IPS-20b (cell line): ENCODE measurements around the gene VPS13D.

Experiments used
- H3K27ac ChIP-seq: one replicate; pipeline ENCODE4 v1.5.1; 2013; ENCODE audit warnings: low read length
- H3K27me3 ChIP-seq: 2 replicates; pipeline ENCODE4 v1.6.1; 2013; ENCODE audit warnings: mild to moderate bottlenecking, low read length, inconsistent platforms; ENCODE audit not compliant: insufficient read depth
- H3K36me3 ChIP-seq: 2 replicates; pipeline ENCODE4 v1.6.1; 2013; ENCODE audit warnings: low read depth, mild to moderate bottlenecking, inconsistent platforms, low read length, moderate library complexity; ENCODE audit not compliant: insufficient read depth
- H3K4me1 ChIP-seq: 2 replicates; pipeline ENCODE4 v1.6.1; 2013; ENCODE audit warnings: mild to moderate bottlenecking, control low read depth, inconsistent platforms, low read length, moderate library complexity; ENCODE audit not compliant: insufficient read depth
- H3K4me3 ChIP-seq: 2 replicates; pipeline ENCODE4 v1.5.1; 2013; ENCODE audit warnings: mild to moderate bottlenecking, low read length, inconsistent platforms
- H3K9ac ChIP-seq: 2 replicates; pipeline ENCODE4 v1.6.1; 2013; ENCODE audit warnings: low read depth, mild to moderate bottlenecking, inconsistent platforms, low read length, moderate library complexity
- H3K9me3 ChIP-seq: 2 replicates; pipeline ENCODE4 v1.6.1; 2013; ENCODE audit warnings: mild to moderate bottlenecking, low read depth, low read length, inconsistent platforms; ENCODE audit not compliant: insufficient read depth

VPS13D gene

DNA sequence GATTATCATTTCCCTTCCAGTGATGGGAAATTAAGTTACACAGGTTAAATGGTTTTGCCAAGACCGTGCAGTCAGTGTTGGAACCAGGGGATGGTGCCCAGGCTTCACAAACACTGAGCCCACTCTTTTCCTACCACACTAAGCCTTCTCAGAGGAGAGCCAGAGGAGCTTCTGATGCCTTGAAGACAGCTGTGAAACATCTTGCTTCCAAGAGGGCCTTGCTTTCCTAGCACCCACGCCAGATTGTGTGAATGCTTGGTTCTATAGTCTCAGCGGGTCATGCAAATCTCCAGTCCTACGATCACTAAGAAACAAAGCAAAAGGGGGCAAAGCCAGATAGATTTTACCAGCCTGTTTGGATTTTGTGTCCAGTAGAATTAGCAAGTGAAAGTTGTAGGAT is 200.7 kb downstream of the VPS13D start:
- no peak overlapping the region for H3K9ac ChIP-seq
- H3K36me3 ChIP-seq, result no peaks in the 10 kb centered on the region
- H3K4me3 ChIP-seq, result no peak overlapping the region
- no peaks in the 10 kb centered on the region for H3K9me3 ChIP-seq
- no peak overlapping the region for H3K27ac ChIP-seq
- H3K27me3 ChIP-seq, result no peaks in the 10 kb centered on the region
- H3K4me1 ChIP-seq, result 0 out of 2 replicates have a peak, but pooled peaks cover 3% of the 10 kb centered on the region

DNA sequence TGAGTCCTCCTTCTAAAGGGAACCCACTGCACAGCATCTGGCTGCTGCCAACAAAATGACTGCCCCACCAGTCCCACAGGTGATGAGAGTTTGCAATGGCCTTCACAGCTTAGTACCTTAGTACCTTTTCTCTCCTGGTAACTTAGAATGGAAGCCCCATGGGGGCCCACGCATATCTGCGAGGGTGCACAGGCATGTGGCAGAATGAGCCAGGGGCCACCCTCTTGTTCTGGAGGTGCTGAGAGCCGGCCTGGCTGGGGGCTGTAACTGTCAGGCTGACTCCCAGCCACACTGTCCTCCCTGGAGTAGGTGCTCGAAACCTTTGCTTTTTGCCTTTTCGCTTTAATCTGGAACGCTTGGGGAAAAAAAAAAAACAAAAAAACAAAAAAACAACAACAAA is 203.1 kb downstream of the VPS13D start:
- H3K36me3 ChIP-seq, result no peaks in the 10 kb centered on the region
- H3K27me3 ChIP-seq, result no peaks in the 10 kb centered on the region
- H3K27ac ChIP-seq, result no peak overlapping the region
- H3K4me3 ChIP-seq, result no peak overlapping the region
- no peak overlapping the region for H3K9ac ChIP-seq
- no peaks in the 10 kb centered on the region for H3K9me3 ChIP-seq
- H3K4me1 ChIP-seq, result 0 out of 2 replicates have a peak, but pooled peaks cover 3% of the 10 kb centered on the region

DNA sequence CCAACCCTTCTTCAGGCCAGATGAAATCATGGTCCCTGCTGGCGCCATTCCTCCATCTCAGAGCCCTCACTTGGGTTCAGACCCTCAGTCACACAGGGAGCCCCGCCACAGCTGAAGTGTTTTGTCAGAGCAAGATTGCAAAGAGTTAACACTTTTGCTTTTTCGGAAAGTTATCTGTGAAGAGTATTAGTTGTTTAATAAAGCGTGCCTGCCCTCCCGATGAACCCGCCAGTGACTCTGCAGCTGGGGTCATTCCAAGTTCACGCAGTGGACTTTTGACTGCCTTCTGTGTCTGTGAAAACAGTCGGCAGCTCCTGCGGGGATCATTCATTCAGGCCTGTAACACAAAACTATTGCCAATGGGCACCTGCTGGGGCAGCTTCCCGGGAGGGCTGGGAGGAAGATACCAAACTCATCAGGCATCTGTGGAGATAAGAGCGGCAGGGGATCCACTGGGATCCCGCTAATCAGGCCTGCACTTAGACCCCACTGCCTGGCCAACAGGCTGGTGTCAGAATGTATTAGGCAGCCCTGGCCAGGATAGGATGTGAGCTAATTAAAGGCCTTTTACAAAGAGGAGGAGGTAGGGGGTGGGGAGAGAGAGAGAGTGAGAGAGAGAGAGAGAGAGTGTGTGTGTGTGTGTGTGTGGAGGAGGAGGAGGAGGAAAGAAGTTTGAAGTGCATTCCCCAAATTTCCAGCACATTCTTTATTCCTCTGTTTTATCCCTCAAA is 203.7 kb downstream of the VPS13D start:
- H3K27ac ChIP-seq, result no peak overlapping the region
- no peak overlapping the region for H3K4me3 ChIP-seq
- no peaks in the 10 kb centered on the region for H3K36me3 ChIP-seq
- H3K4me1 ChIP-seq, result 0 out of 2 replicates have a peak, but pooled peaks cover 3% of the 10 kb centered on the region
- no peaks in the 10 kb centered on the region for H3K9me3 ChIP-seq
- no peaks in the 10 kb centered on the region for H3K27me3 ChIP-seq
- no peak overlapping the region for H3K9ac ChIP-seq

GRCh38 chr1:12434174-12434573 is 204.3 kb downstream of the VPS13D start:
- no peaks in the 10 kb centered on the region for H3K9me3 ChIP-seq
- H3K27ac ChIP-seq, result no peak overlapping the region
- no peak overlapping the region for H3K4me3 ChIP-seq
- no peak overlapping the region for H3K9ac ChIP-seq
- H3K36me3 ChIP-seq, result no peaks in the 10 kb centered on the region
- 0 out of 2 replicates have a peak, but pooled peaks cover 3% of the 10 kb centered on the region for H3K4me1 ChIP-seq
- no peaks in the 10 kb centered on the region for H3K27me3 ChIP-seq

DNA sequence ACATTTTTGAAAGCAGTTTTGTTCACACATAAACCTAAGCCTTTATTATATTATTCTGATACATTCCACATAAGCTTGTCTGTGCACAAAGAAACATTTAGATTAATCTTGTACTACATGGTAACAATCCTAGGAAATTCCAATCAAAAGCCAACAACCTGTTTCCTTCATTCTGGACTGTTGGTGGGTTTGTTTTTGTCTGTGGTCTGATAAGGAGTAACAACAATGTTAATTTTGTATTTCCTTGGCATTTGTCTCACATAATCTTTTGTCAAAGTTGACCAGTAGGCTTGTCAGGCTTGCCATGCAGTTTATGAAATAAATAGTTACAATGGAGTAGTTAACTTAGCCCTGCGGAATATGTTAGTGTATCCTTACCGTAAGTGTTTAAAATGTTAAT is 204.9 kb downstream of the VPS13D start:
- Histone ChIP-seq H3K27me3 (no peaks in the 10 kb centered on the region), H3K9ac (no peak overlapping the region), H3K9me3 (no peaks in the 10 kb centered on the region), H3K4me1 (0 out of 2 replicates have a peak, but pooled peaks cover 3% of the 10 kb centered on the region), H3K27ac (no peak overlapping the region), H3K4me3 (no peak overlapping the region), H3K36me3 (no peaks in the 10 kb centered on the region)

DNA sequence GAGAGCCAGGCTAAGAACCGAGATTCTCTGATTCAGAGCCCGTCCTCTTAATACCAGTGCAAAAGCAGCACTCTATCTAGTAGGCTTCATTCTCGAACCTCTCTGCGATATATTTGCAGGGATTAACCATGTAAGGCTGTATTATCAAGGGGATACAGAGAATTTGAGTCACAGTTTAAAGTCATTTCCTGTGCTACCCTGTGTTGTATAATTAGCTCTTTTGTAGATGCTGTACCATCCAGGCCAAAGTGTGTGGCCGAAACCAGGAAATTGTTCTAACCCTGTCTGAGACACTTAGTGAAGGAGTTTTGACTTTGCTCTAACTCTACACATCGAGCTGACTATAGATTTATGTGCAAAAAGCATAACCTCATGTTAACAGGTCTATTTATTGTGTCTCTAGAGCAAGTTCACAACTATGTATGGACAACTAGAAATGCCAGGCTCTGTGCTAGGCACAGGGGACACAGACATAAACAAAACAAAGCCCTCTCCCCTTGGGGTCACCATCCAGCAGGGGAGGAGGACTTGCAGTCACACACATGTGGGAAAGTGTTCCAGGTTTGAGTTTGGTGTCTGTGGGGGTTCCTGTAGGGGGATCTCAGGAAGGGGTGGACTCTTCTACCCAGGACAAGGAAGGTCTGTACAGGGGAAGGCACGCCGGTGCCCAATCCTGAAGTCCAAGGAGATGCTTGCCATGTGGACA is 206.0 kb downstream of the VPS13D start:
- Histone ChIP-seq H3K9ac (no peak overlapping the region), H3K27ac (no peak overlapping the region), H3K9me3 (no peaks in the 10 kb centered on the region), H3K4me1 (0 out of 2 replicates have a peak, but pooled peaks cover 3% of the 10 kb centered on the region), H3K36me3 (no peaks in the 10 kb centered on the region), H3K4me3 (no peak overlapping the region), H3K27me3 (no peaks in the 10 kb centered on the region)

GRCh38 chr1:12436345-12436658 is 206.5 kb downstream of the VPS13D start:
- H3K36me3 ChIP-seq, result no peaks in the 10 kb centered on the region
- no peak overlapping the region for H3K9ac ChIP-seq
- no peaks in the 10 kb centered on the region for H3K27me3 ChIP-seq
- no peak overlapping the region for H3K27ac ChIP-seq
- 0 out of 2 replicates have a peak, but pooled peaks cover 3% of the 10 kb centered on the region for H3K4me1 ChIP-seq
- H3K4me3 ChIP-seq, result no peak overlapping the region
- H3K9me3 ChIP-seq, result no peaks in the 10 kb centered on the region

DNA sequence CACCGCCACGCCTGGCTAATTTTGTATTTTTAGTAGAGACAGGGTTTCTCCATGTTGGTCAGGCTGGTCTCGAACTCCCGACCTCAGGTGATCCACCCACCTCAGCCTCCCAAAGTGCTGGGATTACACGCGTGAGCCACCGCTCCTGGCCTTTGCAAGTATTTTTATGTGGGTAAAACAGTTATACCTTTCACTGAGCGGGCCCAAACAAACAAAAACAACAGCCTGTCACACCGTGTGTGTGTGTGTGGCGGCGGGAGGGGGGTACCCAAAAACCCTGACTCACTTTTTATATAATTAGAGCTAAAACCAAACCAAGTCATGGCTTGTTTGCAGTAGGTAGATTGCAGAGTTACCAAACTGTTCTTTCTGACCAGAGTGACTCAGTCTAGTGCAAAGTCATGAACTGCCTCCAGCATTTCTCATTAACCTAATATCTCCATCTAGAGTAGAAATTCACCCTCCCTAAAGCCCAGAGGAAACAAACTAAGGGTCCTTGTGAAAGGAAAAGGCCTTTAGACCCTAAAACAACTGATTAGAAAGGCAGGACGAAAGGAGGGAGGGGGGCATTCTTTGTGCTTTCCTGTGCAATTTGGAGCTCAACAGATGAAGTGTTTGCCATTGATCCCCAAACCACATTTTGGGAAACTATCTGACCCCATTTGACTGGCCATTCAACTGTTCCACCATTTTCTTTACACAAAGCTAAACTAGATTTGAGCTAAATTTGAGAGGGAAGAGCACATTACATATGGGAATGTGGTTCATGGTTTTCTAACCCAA is 207.2 kb downstream of the VPS13D start:
- no peaks in the 10 kb centered on the region for H3K27me3 ChIP-seq
- H3K4me1 ChIP-seq, result 0 out of 2 replicates have a peak, but pooled peaks cover 3% of the 10 kb centered on the region
- H3K27ac ChIP-seq, result no peak overlapping the region
- H3K9me3 ChIP-seq, result no peaks in the 10 kb centered on the region
- no peak overlapping the region for H3K9ac ChIP-seq
- H3K4me3 ChIP-seq, result no peak overlapping the region
- H3K36me3 ChIP-seq, result no peaks in the 10 kb centered on the region

GRCh38 chr1:12437629-12438028 is 207.8 kb downstream of the VPS13D start:
- H3K9me3 ChIP-seq, result no peaks in the 10 kb centered on the region

DNA sequence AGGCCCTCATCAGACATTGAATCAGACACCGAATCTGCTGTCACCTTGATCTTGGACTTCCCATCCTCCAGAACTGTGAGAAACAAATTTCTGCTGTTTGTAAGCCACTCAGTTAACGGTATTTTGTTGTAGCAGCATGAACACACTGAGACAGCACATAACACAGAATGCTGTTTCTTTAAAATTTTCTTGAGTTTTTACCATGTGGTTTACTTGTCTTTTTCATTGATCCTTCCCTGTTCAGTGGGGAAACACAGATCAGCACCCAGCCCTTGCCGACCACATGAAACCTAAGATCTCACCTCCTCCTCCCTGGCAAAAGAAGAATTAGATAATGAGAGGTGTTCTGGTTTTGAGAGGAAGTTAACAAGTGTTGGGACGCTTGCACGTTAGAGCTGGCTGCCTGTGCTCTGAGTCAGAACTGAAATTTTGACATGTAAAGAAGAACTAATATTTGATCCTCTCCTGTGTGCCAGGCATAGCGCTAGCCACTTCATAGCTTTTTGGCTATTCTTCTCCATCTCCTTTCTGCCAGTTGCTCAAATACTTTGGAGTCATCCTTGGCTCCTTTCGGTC is 208.6 kb downstream of the VPS13D start:
- H3K27ac ChIP-seq, result no peak overlapping the region
- H3K9ac ChIP-seq, result no peak overlapping the region
- H3K36me3 ChIP-seq, result no peaks in the 10 kb centered on the region
- 0 out of 2 replicates have a peak, but pooled peaks cover 3% of the 10 kb centered on the region for H3K4me1 ChIP-seq
- H3K9me3 ChIP-seq, result no peaks in the 10 kb centered on the region
- no peaks in the 10 kb centered on the region for H3K27me3 ChIP-seq
- H3K4me3 ChIP-seq, result no peak overlapping the region

More at GRCh38 chr1:12437629-12438028, 207.8 kb downstream of the VPS13D start:
- H3K4me1 ChIP-seq, result 0 out of 2 replicates have a peak, but pooled peaks cover 3% of the 10 kb centered on the region
- H3K9ac ChIP-seq, result no peak overlapping the region
- H3K27me3 ChIP-seq, result no peaks in the 10 kb centered on the region
- no peak overlapping the region for H3K27ac ChIP-seq
- no peak overlapping the region for H3K4me3 ChIP-seq
- H3K36me3 ChIP-seq, result no peaks in the 10 kb centered on the region

GRCh38 chr1:12439073-12439472 is 209.2 kb downstream of the VPS13D start:
- H3K27me3 ChIP-seq, result no peaks in the 10 kb centered on the region
- H3K4me3 ChIP-seq, result no peak overlapping the region
- H3K9me3 ChIP-seq, result no peaks in the 10 kb centered on the region
- H3K9ac ChIP-seq, result no peak overlapping the region
- no peaks in the 10 kb centered on the region for H3K36me3 ChIP-seq
- 0 out of 2 replicates have a peak, but pooled peaks cover 2% of the 10 kb centered on the region for H3K4me1 ChIP-seq
- H3K27ac ChIP-seq, result no peak overlapping the region
